Body of pancreas (tissue), 4 donors: Measurements from ENCODE around the gene C17orf67.

Experiments used
- CTCF ChIP-seq, 7 experiments: fragments of 450-650 bp in 4 of 7; fragments of 200-600 bp in 3 of 7; sonication (generic) in 3 of 7; IDR thresholded peaks; one replicate each; pipeline ENCODE4 v1.5.1; 2016 to 2019; ENCODE audit warnings: antibody characterized with exemption in 7 of 7
- POLR2A ChIP-seq, 3 donors: fragments of 450-650 bp; IDR thresholded peaks; one replicate each; pipeline ENCODE4 v1.6.1; 2016; ENCODE audit warnings: antibody characterized with exemption in 3 of 3, mild to moderate bottlenecking in 2 of 3

DNA sequence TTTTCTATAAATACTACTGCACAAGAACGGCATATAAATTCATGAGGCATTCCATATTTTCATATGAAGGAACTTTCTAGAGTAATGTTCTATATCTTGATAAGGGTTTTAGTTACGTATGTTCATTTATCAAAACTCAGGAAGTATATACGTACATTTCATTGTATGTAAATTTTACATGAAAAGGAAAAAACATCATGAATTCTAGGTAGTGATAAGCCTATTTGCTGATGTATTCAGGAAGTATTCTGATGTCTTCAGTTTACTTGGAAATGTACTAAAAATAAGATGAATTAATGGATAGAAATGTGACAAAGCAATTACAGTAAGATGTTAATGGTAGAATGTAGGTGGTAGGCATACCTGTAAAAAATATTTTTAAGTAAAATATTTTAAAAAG, 5.0 kb upstream of the C17orf67 start:
- no peak for TF ChIP-seq CTCF (IDR thresholded peaks at IDR 0.05)
- TF ChIP-seq POLR2A (IDR thresholded peaks at IDR 0.05), result no peak
